ENCODE data around the gene EAPP.
"Not testable (repeated sequence)": the region's sequence is repeated elsewhere in the genome, so short reads cannot be mapped to it uniquely, and the experiment has no call there.

Gene EAPP

DNA sequence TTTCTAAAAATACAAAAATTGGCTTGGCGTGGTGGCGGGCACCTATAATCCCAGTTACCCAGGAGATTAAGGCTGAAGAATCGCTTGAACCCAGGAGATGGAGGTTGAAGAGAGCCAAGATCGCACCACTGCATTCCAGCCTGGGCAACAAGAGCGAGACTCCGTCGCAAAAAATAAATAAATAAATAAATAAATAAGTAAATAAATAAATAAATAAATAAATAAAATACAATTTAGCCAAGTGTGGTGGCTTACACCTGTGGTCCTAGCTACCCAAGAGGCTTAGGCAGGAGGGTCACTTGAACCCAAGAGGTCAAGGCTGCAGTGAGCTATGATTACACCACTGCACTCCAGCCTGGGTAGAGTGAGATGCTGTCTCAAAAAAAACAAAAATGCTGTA lies 51.0 kb downstream of the EAPP start:
- H3K9ac ChIP-seq (ENCODE audit: low read depth in 1 of 2, low read length in 2 of 2) = no peak overlapping the region
- no peaks in the 10 kb centered on the region for H3K27me3 ChIP-seq (ENCODE audit: control insufficient read depth in 1 of 2, insufficient read depth in 2 of 2, low read length in 2 of 2)
- H3K4me3 ChIP-seq (ENCODE audit: low read depth in 1 of 2, low read length in 2 of 2) = no peak overlapping the region
- H3K9me3 ChIP-seq (ENCODE audit: control insufficient read depth in 1 of 2, low read length in 2 of 2) = no peaks in the 10 kb centered on the region
- H3K36me3 ChIP-seq (ENCODE audit: control insufficient read depth in 1 of 2, insufficient read depth in 2 of 2, low read length in 2 of 2) = no peaks in the 10 kb centered on the region
- H3K4me1 ChIP-seq (ENCODE audit: control insufficient read depth in 1 of 2, insufficient read depth in 2 of 2, low read length in 2 of 2) = no peaks in the 10 kb centered on the region
- no peak overlapping the region for H3K27ac ChIP-seq (ENCODE audit: low read depth, low read length)

GRCh38 chr14:34484726-34485125 lies 54.8 kb downstream of the EAPP start:
- H3K4me3 ChIP-seq (ENCODE audit: low read depth in 1 of 2, low read length in 2 of 2) = no peak overlapping the region
- H3K27me3 ChIP-seq (ENCODE audit: control insufficient read depth in 1 of 2, insufficient read depth in 2 of 2, low read length in 2 of 2) = no peaks in the 10 kb centered on the region
- H3K27ac ChIP-seq (ENCODE audit: low read depth, low read length) = no peak overlapping the region
- no peaks in the 10 kb centered on the region for H3K4me1 ChIP-seq (ENCODE audit: control insufficient read depth in 1 of 2, insufficient read depth in 2 of 2, low read length in 2 of 2)
- no peaks in the 10 kb centered on the region for H3K36me3 ChIP-seq (ENCODE audit: control insufficient read depth in 1 of 2, insufficient read depth in 2 of 2, low read length in 2 of 2)
- no peak overlapping the region for H3K9ac ChIP-seq (ENCODE audit: low read depth in 1 of 2, low read length in 2 of 2)
- no peaks in the 10 kb centered on the region for H3K9me3 ChIP-seq (ENCODE audit: control insufficient read depth in 1 of 2, low read length in 2 of 2)

- Histone ChIP-seq H3K27me3 (ENCODE audit: control insufficient read depth in 1 of 2, insufficient read depth in 2 of 2, low read length in 2 of 2) (no peaks in the 10 kb centered on the region), H3K27ac (ENCODE audit: low read depth, low read length) (no peak overlapping the region), H3K9ac (ENCODE audit: low read depth in 1 of 2, low read length in 2 of 2) (no peak overlapping the region), H3K9me3 (ENCODE audit: control insufficient read depth in 1 of 2, low read length in 2 of 2) (no peaks in the 10 kb centered on the region), H3K4me1 (ENCODE audit: control insufficient read depth in 1 of 2, insufficient read depth in 2 of 2, low read length in 2 of 2) (no peaks in the 10 kb centered on the region), H3K36me3 (ENCODE audit: control insufficient read depth in 1 of 2, insufficient read depth in 2 of 2, low read length in 2 of 2) (no peaks in the 10 kb centered on the region), H3K4me3 (ENCODE audit: low read depth in 1 of 2, low read length in 2 of 2) (no peak overlapping the region)
Measured at GRCh38 chr14:34482463-34482862, 57.0 kb downstream of the EAPP start.

- Histone ChIP-seq H3K4me3 (ENCODE audit: low read depth in 1 of 2, low read length in 2 of 2) (no peak overlapping the region), H3K27ac (ENCODE audit: low read depth, low read length) (no peak overlapping the region), H3K9ac (ENCODE audit: low read depth in 1 of 2, low read length in 2 of 2) (no peak overlapping the region), H3K4me1 (ENCODE audit: control insufficient read depth in 1 of 2, insufficient read depth in 2 of 2, low read length in 2 of 2) (no peaks in the 10 kb centered on the region), H3K36me3 (ENCODE audit: control insufficient read depth in 1 of 2, insufficient read depth in 2 of 2, low read length in 2 of 2) (no peaks in the 10 kb centered on the region), H3K27me3 (ENCODE audit: control insufficient read depth in 1 of 2, insufficient read depth in 2 of 2, low read length in 2 of 2) (no peaks in the 10 kb centered on the region), H3K9me3 (ENCODE audit: control insufficient read depth in 1 of 2, low read length in 2 of 2) (no peaks in the 10 kb centered on the region)
Measured at GRCh38 chr14:34479694-34480093, 59.8 kb downstream of the EAPP start.

DNA sequence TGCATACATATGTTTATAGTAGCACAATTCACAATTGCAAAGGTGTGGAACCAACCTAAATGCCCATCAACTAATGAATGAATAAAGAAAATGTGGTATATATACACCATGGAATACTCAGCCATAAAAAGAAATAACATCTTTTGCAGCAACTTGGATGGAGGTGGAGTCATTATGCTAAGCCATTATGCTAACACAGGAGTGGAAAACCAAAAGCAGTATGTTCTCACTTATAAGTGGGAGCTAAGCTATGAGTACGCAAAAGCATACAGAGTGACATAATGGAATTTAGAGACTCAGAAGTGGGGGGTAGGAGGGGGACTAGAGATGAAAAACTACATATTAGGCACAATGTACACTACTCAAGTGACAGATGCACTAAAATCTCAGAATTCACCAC lies 61.2 kb downstream of the EAPP start:
- Histone ChIP-seq H3K4me3 (ENCODE audit: low read depth in 1 of 2, low read length in 2 of 2) (no peak overlapping the region), H3K4me1 (ENCODE audit: control insufficient read depth in 1 of 2, insufficient read depth in 2 of 2, low read length in 2 of 2) (no peaks in the 10 kb centered on the region), H3K9me3 (ENCODE audit: control insufficient read depth in 1 of 2, low read length in 2 of 2) (no peaks in the 10 kb centered on the region), H3K36me3 (ENCODE audit: control insufficient read depth in 1 of 2, insufficient read depth in 2 of 2, low read length in 2 of 2) (no peaks in the 10 kb centered on the region), H3K27ac (ENCODE audit: low read depth, low read length) (no peak overlapping the region), H3K27me3 (ENCODE audit: control insufficient read depth in 1 of 2, insufficient read depth in 2 of 2, low read length in 2 of 2) (no peaks in the 10 kb centered on the region), H3K9ac (ENCODE audit: low read depth in 1 of 2, low read length in 2 of 2) (no peak overlapping the region)

DNA sequence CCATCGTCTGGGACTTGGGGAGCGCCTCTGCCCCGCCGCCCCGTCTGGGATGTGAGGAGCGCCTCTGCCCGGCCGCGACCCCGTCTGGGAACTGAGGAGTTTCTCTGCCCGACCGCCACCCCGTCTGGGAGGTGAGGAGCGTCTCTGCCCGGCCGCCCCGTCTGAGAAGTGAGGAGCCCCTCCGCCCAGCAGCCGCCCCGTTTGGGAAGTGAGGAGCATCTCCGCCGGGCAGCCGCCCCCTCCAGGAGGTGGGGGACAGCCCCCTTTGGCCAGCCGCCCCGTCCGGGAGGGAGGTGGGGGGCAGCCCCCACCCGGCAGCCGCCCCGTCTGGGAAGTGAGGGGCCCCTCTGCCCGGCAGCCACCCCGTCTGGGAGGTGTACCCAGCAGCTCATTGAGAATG lies 63.5 kb downstream of the EAPP start:
- H3K4me3 ChIP-seq (ENCODE audit: low read depth in 1 of 2, low read length in 2 of 2); H3K4me1 ChIP-seq (ENCODE audit: control insufficient read depth in 1 of 2, insufficient read depth in 2 of 2, low read length in 2 of 2): not testable (repeated sequence)

DNA sequence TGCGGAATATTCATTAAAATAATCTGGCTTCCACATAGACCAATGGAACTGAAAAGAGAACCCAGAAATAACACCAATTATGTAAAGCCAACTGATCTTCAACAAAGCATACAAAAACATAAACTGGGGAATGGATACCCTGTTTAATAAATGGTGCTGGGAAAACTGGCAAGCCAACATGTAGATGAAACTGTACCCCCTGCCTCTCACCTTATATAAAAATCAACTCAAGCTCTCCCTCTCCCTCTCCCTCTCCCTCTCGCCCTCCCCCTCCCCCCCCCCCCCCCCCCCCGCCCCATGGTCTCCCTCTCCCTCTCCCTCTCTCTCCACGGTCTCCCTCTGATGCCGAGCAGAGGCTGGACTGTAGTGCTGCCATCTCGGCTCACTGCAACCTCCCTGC lies 64.3 kb downstream of the EAPP start:
- Histone ChIP-seq H3K27me3 (ENCODE audit: control insufficient read depth in 1 of 2, insufficient read depth in 2 of 2, low read length in 2 of 2) (no peaks in the 10 kb centered on the region), H3K27ac (ENCODE audit: low read depth, low read length) (no peak overlapping the region), H3K4me1 (ENCODE audit: control insufficient read depth in 1 of 2, insufficient read depth in 2 of 2, low read length in 2 of 2) (no peaks in the 10 kb centered on the region), H3K9me3 (ENCODE audit: control insufficient read depth in 1 of 2, low read length in 2 of 2) (no peaks in the 10 kb centered on the region), H3K9ac (ENCODE audit: low read depth in 1 of 2, low read length in 2 of 2) (no peak overlapping the region), H3K36me3 (ENCODE audit: control insufficient read depth in 1 of 2, insufficient read depth in 2 of 2, low read length in 2 of 2) (no peaks in the 10 kb centered on the region), H3K4me3 (ENCODE audit: low read depth in 1 of 2, low read length in 2 of 2) (no peak overlapping the region)

More for the DNA sequence above, 63.5 kb downstream of the EAPP start:
- H3K9me3 ChIP-seq (ENCODE audit: control insufficient read depth in 1 of 2, low read length in 2 of 2); H3K36me3 ChIP-seq (ENCODE audit: control insufficient read depth in 1 of 2, insufficient read depth in 2 of 2, low read length in 2 of 2); H3K27me3 ChIP-seq (ENCODE audit: control insufficient read depth in 1 of 2, insufficient read depth in 2 of 2, low read length in 2 of 2); H3K9ac ChIP-seq (ENCODE audit: low read depth in 1 of 2, low read length in 2 of 2); H3K27ac ChIP-seq (ENCODE audit: low read depth, low read length): not testable (repeated sequence)

- no peaks in the 10 kb centered on the region for H3K4me1 ChIP-seq (ENCODE audit: control insufficient read depth in 1 of 2, insufficient read depth in 2 of 2, low read length in 2 of 2)
- no peak overlapping the region for H3K9ac ChIP-seq (ENCODE audit: low read depth in 1 of 2, low read length in 2 of 2)
- no peak overlapping the region for H3K4me3 ChIP-seq (ENCODE audit: low read depth in 1 of 2, low read length in 2 of 2)
- no peak overlapping the region for H3K27ac ChIP-seq (ENCODE audit: low read depth, low read length)
- H3K36me3 ChIP-seq (ENCODE audit: control insufficient read depth in 1 of 2, insufficient read depth in 2 of 2, low read length in 2 of 2) = no peaks in the 10 kb centered on the region
- no peaks in the 10 kb centered on the region for H3K9me3 ChIP-seq (ENCODE audit: control insufficient read depth in 1 of 2, low read length in 2 of 2)
- no peaks in the 10 kb centered on the region for H3K27me3 ChIP-seq (ENCODE audit: control insufficient read depth in 1 of 2, insufficient read depth in 2 of 2, low read length in 2 of 2)
Measured at GRCh38 chr14:34474187-34474679, 65.3 kb downstream of the EAPP start.

DNA sequence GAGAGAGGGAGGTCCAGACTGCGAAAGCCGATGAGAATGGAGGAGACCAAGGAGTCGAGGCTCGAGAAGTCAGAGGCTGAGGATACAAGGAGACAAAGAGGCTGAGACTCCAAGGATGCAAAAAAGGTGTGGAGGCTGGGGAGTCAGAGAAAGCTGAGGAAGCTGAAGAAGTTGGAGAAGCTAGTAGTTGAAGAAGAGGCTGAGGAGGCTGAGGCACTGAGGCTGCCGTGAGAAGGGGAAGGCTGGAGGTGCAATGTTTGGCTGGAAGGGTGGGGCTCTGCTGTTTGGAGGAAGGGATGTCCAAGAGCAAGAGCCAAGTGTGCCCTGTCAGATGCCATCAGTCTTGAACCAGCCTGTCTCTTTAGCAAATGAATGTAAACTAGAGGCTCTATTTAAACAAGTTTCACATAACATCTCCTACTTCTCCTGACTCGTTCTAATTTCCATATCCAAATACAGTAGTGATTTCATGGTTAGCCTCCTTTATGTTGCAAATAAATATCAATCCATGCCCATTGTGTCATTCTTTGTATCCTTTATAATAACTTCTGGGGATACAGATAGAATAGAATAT lies 66.7 kb downstream of the EAPP start:
- H3K9ac ChIP-seq (ENCODE audit: low read depth in 1 of 2, low read length in 2 of 2) = no peak overlapping the region
- H3K4me1 ChIP-seq (ENCODE audit: control insufficient read depth in 1 of 2, insufficient read depth in 2 of 2, low read length in 2 of 2) = peaks cover 3 to 4% of the 10 kb centered on the region in 2 donors
- H3K4me3 ChIP-seq (ENCODE audit: low read depth in 1 of 2, low read length in 2 of 2) = no peak overlapping the region
- H3K27me3 ChIP-seq (ENCODE audit: control insufficient read depth in 1 of 2, insufficient read depth in 2 of 2, low read length in 2 of 2) = no peaks in the 10 kb centered on the region
- no peaks in the 10 kb centered on the region for H3K36me3 ChIP-seq (ENCODE audit: control insufficient read depth in 1 of 2, insufficient read depth in 2 of 2, low read length in 2 of 2)
- no peaks in the 10 kb centered on the region for H3K9me3 ChIP-seq (ENCODE audit: control insufficient read depth in 1 of 2, low read length in 2 of 2)
- H3K27ac ChIP-seq (ENCODE audit: low read depth, low read length) = no peak overlapping the region

DNA sequence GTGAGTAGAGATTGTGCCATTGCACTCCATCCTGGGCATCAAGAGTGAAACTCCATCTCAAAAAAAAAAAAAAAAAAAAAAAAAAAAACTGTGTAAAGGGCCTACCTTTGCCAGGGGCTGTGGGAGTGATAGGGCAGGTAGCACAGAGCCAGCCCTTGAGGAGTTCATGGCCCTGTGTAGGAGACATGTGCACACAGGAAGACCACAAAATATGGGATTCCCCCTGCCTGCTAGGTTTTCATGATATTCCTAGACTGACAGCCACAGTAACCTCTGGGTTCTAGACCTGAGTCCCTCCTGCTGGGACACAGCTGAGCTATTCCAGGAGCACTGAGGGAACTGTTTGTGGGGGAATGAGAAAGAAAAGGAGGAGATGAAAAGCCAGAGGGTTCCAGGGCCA lies 69.2 kb downstream of the EAPP start:
- H3K36me3 ChIP-seq (ENCODE audit: control insufficient read depth in 1 of 2, insufficient read depth in 2 of 2, low read length in 2 of 2) = no peaks in the 10 kb centered on the region
- H3K9ac ChIP-seq (ENCODE audit: low read depth in 1 of 2, low read length in 2 of 2) = no peak overlapping the region
- no peak overlapping the region for H3K4me3 ChIP-seq (ENCODE audit: low read depth in 1 of 2, low read length in 2 of 2)
- no peaks in the 10 kb centered on the region for H3K9me3 ChIP-seq (ENCODE audit: control insufficient read depth in 1 of 2, low read length in 2 of 2)
- peaks cover 11 to 14% of the 10 kb centered on the region in 2 donors for H3K4me1 ChIP-seq (ENCODE audit: control insufficient read depth in 1 of 2, insufficient read depth in 2 of 2, low read length in 2 of 2)
- H3K27ac ChIP-seq (ENCODE audit: low read depth, low read length) = no peak overlapping the region
- H3K27me3 ChIP-seq (ENCODE audit: control insufficient read depth in 1 of 2, insufficient read depth in 2 of 2, low read length in 2 of 2) = no peaks in the 10 kb centered on the region

GRCh38 chr14:34466691-34467090 lies 72.8 kb downstream of the EAPP start:
- no peaks in the 10 kb centered on the region for H3K36me3 ChIP-seq (ENCODE audit: control insufficient read depth in 1 of 2, insufficient read depth in 2 of 2, low read length in 2 of 2)
- H3K4me3 ChIP-seq (ENCODE audit: low read depth in 1 of 2, low read length in 2 of 2) = no peak overlapping the region
- H3K9ac ChIP-seq (ENCODE audit: low read depth in 1 of 2, low read length in 2 of 2) = no peak overlapping the region
- H3K27ac ChIP-seq (ENCODE audit: low read depth, low read length) = no peak overlapping the region
- H3K4me1 ChIP-seq (ENCODE audit: control insufficient read depth in 1 of 2, insufficient read depth in 2 of 2, low read length in 2 of 2) = peaks cover 19 to 23% of the 10 kb centered on the region in 2 donors
- no peaks in the 10 kb centered on the region for H3K9me3 ChIP-seq (ENCODE audit: control insufficient read depth in 1 of 2, low read length in 2 of 2)
- H3K27me3 ChIP-seq (ENCODE audit: control insufficient read depth in 1 of 2, insufficient read depth in 2 of 2, low read length in 2 of 2) = no peaks in the 10 kb centered on the region
